ENCODE results near the gene MRPL51. TPM values are rescaled to one million over a fixed set of nuclear protein-coding genes. Genes with fewer than 3 reads are reported as not detected.
"Not testable (repeated sequence)": the region's sequence is repeated elsewhere in the genome, so short reads cannot be mapped to it uniquely, and the experiment has no call there.

MRPL51 gene
- total RNA-seq: 100 to 1,000 TPM; 170 to 179 TPM

GRCh38 chr12:6492838-6493496 is at the start of gene MRPL51:
Gene MRPL51 (minus strand): TSS chr12:6493262. CDS start chr12:6493136, 126 bp downstream.
- Mint-ChIP-seq H3K27ac (peak within 1 kb of the TSS; percentile 97), H3K4me3 (peak within 1 kb of the TSS; percentile 94 to 100), H3K36me3 (ENCODE audit: insufficient read depth in 2 of 2) (peaks cover 9 to 18% of the 10 kb centered on the region in 2 donors), H3K4me1 (ENCODE audit: low read depth) (peaks cover 56% of the 10 kb centered on the region), H3K9me3 (no peaks in the 10 kb centered on the region), H3K27me3 (ENCODE audit: low read depth) (no peaks in the 10 kb centered on the region)
- ATAC-seq (replicated peaks in 1 of 2) (peak; percentile 82 to 84), DNase-seq (peak; percentile 98 to 99)

GRCh38 chr12:6542209-6543009 is 49.3 kb upstream of the MRPL51 start:
- H3K4me1 Mint-ChIP-seq (ENCODE audit: low read depth): peaks cover 47% of the 10 kb centered on the region
- peak overlapping the region; percentile 4 to 27 for H3K4me3 Mint-ChIP-seq
- H3K27me3 Mint-ChIP-seq (ENCODE audit: low read depth): no peaks in the 10 kb centered on the region
- H3K27ac Mint-ChIP-seq: peak overlapping the region; percentile 33
- DNase-seq: no peak
- H3K9me3 Mint-ChIP-seq: no peaks in the 10 kb centered on the region
- no peak for ATAC-seq (replicated peaks in 1 of 2)
- H3K36me3 Mint-ChIP-seq (ENCODE audit: insufficient read depth in 2 of 2): peaks cover 3 to 15% of the 10 kb centered on the region in 2 donors

- DNase-seq (no peak), ATAC-seq (replicated peaks in 1 of 2) (no peak)
- Mint-ChIP-seq H3K27ac (no peak overlapping the region), H3K4me1 (ENCODE audit: low read depth) (peaks cover 55% of the 10 kb centered on the region), H3K4me3 (peak overlapping the region in 1 of 2 donors; percentile 9), H3K27me3 (ENCODE audit: low read depth) (no peaks in the 10 kb centered on the region), H3K9me3 (no peaks in the 10 kb centered on the region), H3K36me3 (ENCODE audit: insufficient read depth in 2 of 2) (peaks cover 7 to 10% of the 10 kb centered on the region in 2 donors)
Measured at GRCh38 chr12:6541371-6542165, 48.5 kb upstream of the MRPL51 start.

GRCh38 chr12:6540181-6540877 is 47.3 kb upstream of the MRPL51 start:
- Mint-ChIP-seq H3K4me1 (ENCODE audit: low read depth) (peaks cover 67% of the 10 kb centered on the region), H3K9me3 (no peaks in the 10 kb centered on the region), H3K36me3 (ENCODE audit: insufficient read depth in 2 of 2) (peaks cover 13 to 16% of the 10 kb centered on the region in 2 donors), H3K27ac (peak overlapping the region; percentile 64), H3K4me3 (peak overlapping the region; percentile 74 to 82), H3K27me3 (ENCODE audit: low read depth) (no peaks in the 10 kb centered on the region)
- ATAC-seq (replicated peaks in 1 of 2): peak; percentile 24 to 45
- peak; percentile 51 to 60 for DNase-seq

- Mint-ChIP-seq H3K9me3 (no peaks in the 10 kb centered on the region), H3K27ac (peak overlapping the region; percentile 64), H3K4me1 (ENCODE audit: low read depth) (peaks cover 69% of the 10 kb centered on the region), H3K4me3 (peak overlapping the region; percentile 74 to 82), H3K36me3 (ENCODE audit: insufficient read depth in 2 of 2) (peaks cover 16 to 19% of the 10 kb centered on the region in 2 donors), H3K27me3 (ENCODE audit: low read depth) (no peaks in the 10 kb centered on the region)
- ATAC-seq (replicated peaks in 1 of 2): peak in 1 of 2 donors; percentile 0
- DNase-seq: no peak
Measured at GRCh38 chr12:6539707-6540134, 46.7 kb upstream of the MRPL51 start.

GRCh38 chr12:6539314-6539682 is 46.2 kb upstream of the MRPL51 start:
- H3K9me3 Mint-ChIP-seq: no peaks in the 10 kb centered on the region
- no peaks in the 10 kb centered on the region for H3K27me3 Mint-ChIP-seq (ENCODE audit: low read depth)
- peak overlapping the region; percentile 64 for H3K27ac Mint-ChIP-seq
- H3K4me1 Mint-ChIP-seq (ENCODE audit: low read depth): peaks cover 69% of the 10 kb centered on the region
- peak overlapping the region in 1 of 2 donors; percentile 74 for H3K4me3 Mint-ChIP-seq
- peaks cover 18 to 19% of the 10 kb centered on the region in 2 donors for H3K36me3 Mint-ChIP-seq (ENCODE audit: insufficient read depth in 2 of 2)
- DNase-seq (no peak), ATAC-seq (replicated peaks in 1 of 2) (no peak)

GRCh38 chr12:6538420-6539313 is 45.6 kb upstream of the MRPL51 start:
- Mint-ChIP-seq H3K36me3 (ENCODE audit: insufficient read depth in 2 of 2) (peaks cover 18 to 21% of the 10 kb centered on the region in 2 donors), H3K9me3 (no peaks in the 10 kb centered on the region), H3K27ac (peak overlapping the region; percentile 80), H3K27me3 (ENCODE audit: low read depth) (no peaks in the 10 kb centered on the region), H3K4me3 (peak overlapping the region; percentile 18 to 20), H3K4me1 (ENCODE audit: low read depth) (peaks cover 74% of the 10 kb centered on the region)
- no peak for DNase-seq
- no peak for ATAC-seq (replicated peaks in 1 of 2)

GRCh38 chr12:6537580-6538419 is 44.7 kb upstream of the MRPL51 start:
- not testable (repeated sequence) for H3K27me3 Mint-ChIP-seq (ENCODE audit: low read depth); ATAC-seq (replicated peaks in 1 of 2); H3K9me3 Mint-ChIP-seq
- H3K4me1 Mint-ChIP-seq (ENCODE audit: low read depth): peaks cover 81% of the 10 kb centered on the region
- peaks cover 18 to 21% of the 10 kb centered on the region in 2 donors for H3K36me3 Mint-ChIP-seq (ENCODE audit: insufficient read depth in 2 of 2)
- H3K27ac Mint-ChIP-seq: peak overlapping the region; percentile 63
- peak; percentile 83 to 85 for DNase-seq
- peak overlapping the region; percentile 96 to 97 for H3K4me3 Mint-ChIP-seq

- Mint-ChIP-seq H3K27ac (peak overlapping the region; percentile 63), H3K4me3 (peak overlapping the region; percentile 96 to 97), H3K4me1 (ENCODE audit: low read depth) (peaks cover 86% of the 10 kb centered on the region), H3K9me3 (no peaks in the 10 kb centered on the region), H3K27me3 (ENCODE audit: low read depth) (no peaks in the 10 kb centered on the region), H3K36me3 (ENCODE audit: insufficient read depth in 2 of 2) (peaks cover 21 to 23% of the 10 kb centered on the region in 2 donors)
- ATAC-seq (replicated peaks in 1 of 2): no peak
- peak in 1 of 2 donors; percentile 12 for DNase-seq
Measured at GRCh38 chr12:6536894-6537579, 44.0 kb upstream of the MRPL51 start.

- Mint-ChIP-seq H3K27ac (peak overlapping the region; percentile 97), H3K36me3 (ENCODE audit: insufficient read depth in 2 of 2) (peaks cover 21 to 27% of the 10 kb centered on the region in 2 donors), H3K27me3 (ENCODE audit: low read depth) (no peaks in the 10 kb centered on the region), H3K4me3 (peak overlapping the region; percentile 96 to 97), H3K4me1 (ENCODE audit: low read depth) (peaks cover 86% of the 10 kb centered on the region), H3K9me3 (no peaks in the 10 kb centered on the region)
- no peak for ATAC-seq (replicated peaks in 1 of 2)
- DNase-seq: no peak
Measured at GRCh38 chr12:6535960-6536847, 43.1 kb upstream of the MRPL51 start.
